Chondrocyte (in vitro differentiated cells): ENCODE results near the gene PHKG2. TPM values are rescaled to one million over a fixed set of nuclear protein-coding genes. Genes with fewer than 3 reads are reported as not detected.

ENCODE experiments used
- DNase-seq: peaks from one replicate; pipeline ENCODE4 v3.0.0; 2021; ENCODE audit warnings: mixed read lengths, low spot score
- H3K27ac Mint-ChIP-seq: one replicate; pipeline ENCODE4 v1.8.0; 2021; ENCODE audit warnings: mild to moderate bottlenecking, moderate library complexity, mixed read lengths; ENCODE audit not compliant: unreplicated experiment
- H3K27me3 Mint-ChIP-seq: 2 replicates; pipeline ENCODE4 v1.8.0; 2021; ENCODE audit warnings: low read depth, mixed read lengths
- H3K36me3 Mint-ChIP-seq: 2 replicates; pipeline ENCODE4 v1.8.0; 2021; ENCODE audit warnings: low read depth, mixed read lengths
- H3K4me1 Mint-ChIP-seq: 2 replicates; pipeline ENCODE4 v1.8.0; 2021; ENCODE audit warnings: low read depth, mild to moderate bottlenecking, mixed read lengths
- H3K4me3 Mint-ChIP-seq: one replicate; pipeline ENCODE4 v1.8.0; 2021; ENCODE audit warnings: mild to moderate bottlenecking, moderate library complexity, mixed read lengths; ENCODE audit not compliant: unreplicated experiment
- H3K9me3 Mint-ChIP-seq: 2 replicates; pipeline ENCODE4 v1.8.0; 2021; ENCODE audit warnings: low read depth, mixed read lengths
- CTCF ChIP-seq: fragments of 200-600 bp; sonication (generic); IDR thresholded peaks from 2 replicates; pipeline ENCODE4 v1.5.0; 2021; ENCODE audit warnings: antibody characterized with exemption, mild to moderate bottlenecking, moderate library complexity
- total RNA-seq: library from RNA; stranded (reverse); gene quantifications from 3 replicates; pipeline ENCODE4 v1.2.1, GENCODE V29; 2021

The PHKG2 gene
- total RNA-seq, 1 donor from 2014 or later = 19.0 TPM

- no peak overlapping the region for H3K27ac Mint-ChIP-seq
- DNase-seq = no peak
- no peaks in the 10 kb centered on the region for H3K9me3 Mint-ChIP-seq
- peaks cover 18% of the 10 kb centered on the region for H3K36me3 Mint-ChIP-seq
- H3K4me1 Mint-ChIP-seq = peaks cover 44% of the 10 kb centered on the region
- H3K27me3 Mint-ChIP-seq = no peaks in the 10 kb centered on the region
- no peak overlapping the region for H3K4me3 Mint-ChIP-seq
- no peak for TF ChIP-seq CTCF
These were observed 3.1 kb upstream of the PHKG2 start for GRCh38 chr16:30745082-30745481.

DNA sequence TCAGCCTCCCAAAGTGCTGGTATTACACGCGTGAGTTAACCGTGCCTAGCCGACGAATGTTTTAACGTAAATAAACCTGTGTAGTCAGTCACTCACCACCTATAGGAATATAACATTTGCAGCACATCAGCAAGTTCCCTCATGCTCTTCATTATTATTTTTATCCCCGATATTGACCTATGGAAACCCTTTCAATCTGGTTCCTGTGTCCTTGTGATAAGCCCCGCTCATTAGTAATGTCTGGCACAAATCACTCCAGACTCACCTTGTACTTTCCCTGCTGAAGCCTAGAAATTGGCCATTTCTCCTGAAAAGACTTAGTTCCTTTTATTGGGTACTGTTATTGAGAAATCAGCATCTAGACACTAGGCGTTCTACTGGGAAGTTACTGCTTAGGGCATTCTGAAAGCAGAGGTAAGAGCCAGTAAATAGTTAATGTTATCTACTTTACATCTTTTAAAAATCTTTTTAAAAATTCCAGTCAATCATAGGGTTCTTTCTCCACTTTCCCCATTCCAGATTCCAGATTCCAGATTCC, 1.5 kb upstream of the PHKG2 start:
- H3K9me3 Mint-ChIP-seq = no peaks in the 10 kb centered on the region
- H3K27ac Mint-ChIP-seq = peak overlapping the region; percentile 96
- no peak for TF ChIP-seq CTCF

GRCh38 chr16:30747331-30747730, 894 bp upstream of the PHKG2 start:
- DNase-seq = no peak
- peak overlapping the region; percentile 96 for H3K27ac Mint-ChIP-seq
- peaks cover 11% of the 10 kb centered on the region for H3K36me3 Mint-ChIP-seq
- H3K27me3 Mint-ChIP-seq = no peaks in the 10 kb centered on the region
- H3K4me1 Mint-ChIP-seq = peaks cover 25% of the 10 kb centered on the region
- H3K4me3 Mint-ChIP-seq = peak overlapping the region; percentile 90
- no peaks in the 10 kb centered on the region for H3K9me3 Mint-ChIP-seq
- no peak for TF ChIP-seq CTCF

More for the DNA sequence above, 1.5 kb upstream of the PHKG2 start:
- Mint-ChIP-seq H3K4me1 (peaks cover 30% of the 10 kb centered on the region), H3K27me3 (no peaks in the 10 kb centered on the region), H3K4me3 (no peak overlapping the region), H3K36me3 (peaks cover 17% of the 10 kb centered on the region)
- DNase-seq = no peak

- Mint-ChIP-seq H3K9me3 (no peaks in the 10 kb centered on the region), H3K4me3 (peak overlapping the region; percentile 90), H3K27me3 (no peaks in the 10 kb centered on the region), H3K36me3 (peaks cover 10% of the 10 kb centered on the region), H3K27ac (peak overlapping the region; percentile 92), H3K4me1 (peaks cover 25% of the 10 kb centered on the region)
- TF ChIP-seq CTCF = no peak
- DNase-seq = no peak
These were observed 615 bp downstream of the PHKG2 start for GRCh38 chr16:30748634-30749445.

DNA sequence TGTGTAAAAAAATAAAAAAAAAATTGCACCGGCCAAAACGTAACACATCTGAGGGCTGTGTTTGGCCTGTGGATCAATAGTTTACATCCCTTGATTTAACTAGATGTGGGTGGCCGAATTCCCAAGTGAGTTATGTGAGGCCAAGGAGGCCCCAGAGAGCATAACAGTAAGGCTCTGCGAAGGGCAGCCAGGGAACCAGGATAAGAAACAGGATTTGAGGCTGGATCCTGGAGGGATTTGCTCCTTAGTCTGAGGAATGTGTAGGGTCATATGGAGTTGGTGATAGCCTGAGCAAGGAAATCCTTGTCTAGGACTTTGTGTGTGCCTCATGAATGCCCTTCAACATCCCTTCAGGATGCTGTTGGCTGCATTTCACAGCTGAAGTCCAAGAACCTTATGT, 2.0 kb downstream of the PHKG2 start:
- peak overlapping the region; percentile 22 for H3K27ac Mint-ChIP-seq

More for the DNA sequence above, 2.0 kb downstream of the PHKG2 start:
- Mint-ChIP-seq H3K4me1 (peaks cover 25% of the 10 kb centered on the region), H3K9me3 (no peaks in the 10 kb centered on the region), H3K27me3 (no peaks in the 10 kb centered on the region), H3K4me3 (no peak overlapping the region), H3K36me3 (peaks cover 8% of the 10 kb centered on the region)
- no peak for DNase-seq
- no peak for TF ChIP-seq CTCF
